Suprapubic skin (tissue), 4 donors: ENCODE measurements around the gene WFDC2.

ENCODE experiments used
- CTCF ChIP-seq, 2 donors: fragments of 200-600 bp in 1 of 2; fragments of 450-650 bp in 1 of 2; sonication (generic) in 1 of 2; IDR thresholded peaks; one replicate each; pipeline ENCODE4 v1.5.1; 2016 to 2019; ENCODE audit warnings: antibody characterized with exemption in 2 of 2, mild to moderate bottlenecking in 1 of 2, moderate library complexity in 1 of 2
- EP300 ChIP-seq: sonication (generic); formaldehyde crosslinking; IDR thresholded peaks from one replicate; pipeline ENCODE4 v1.6.1; 2017; ENCODE audit warnings: antibody characterized with exemption
- POLR2A ChIP-seq, 2 donors: fragments of 450-650 bp; IDR thresholded peaks; one replicate each; pipeline ENCODE4 v1.6.1; 2017; ENCODE audit warnings: antibody characterized with exemption in 2 of 2, mild to moderate bottlenecking in 2 of 2, moderate library complexity in 2 of 2
- POLR2AphosphoS5 ChIP-seq, 3 donors: sonication (generic); formaldehyde crosslinking; IDR thresholded peaks; one replicate each; pipeline ENCODE4 v1.6.1; 2017; ENCODE audit warnings: antibody characterized with exemption in 3 of 3

GRCh38 chr20:45452772-45453691, 16.5 kb upstream of the WFDC2 start:
- TF ChIP-seq POLR2AphosphoS5 (IDR thresholded peaks at IDR 0.05) (no peak), CTCF (IDR thresholded peaks at IDR 0.05) (no peak), POLR2A (IDR thresholded peaks at IDR 0.05) (no peak), EP300 (no peak)
